H1 (cell line): ENCODE results near the gene NLN. TPM values are rescaled to one million over a fixed set of nuclear protein-coding genes. Genes with fewer than 3 reads are reported as not detected.

Experiments
- CTCF ChIA-PET: fragments of 300-600 bp; sonication (Branson Sonifier 250); formaldehyde crosslinking; loops from one replicate; lab custom pipeline; 2021; ENCODE audit not compliant: partially characterized antibody; lab: Charles Lee
- POLR2A ChIA-PET: fragments of 300-600 bp; sonication (Branson Sonifier 250); formaldehyde crosslinking; loops from one replicate; lab custom pipeline; 2021; ENCODE audit warnings: inconsistent platforms; ENCODE audit not compliant: partially characterized antibody; lab: Charles Lee
- DNase-seq, 2 experiments: peaks; one replicate each; pipeline versions ENCODE4 v3.0.0 to v3.0.0-alpha.2; 2010 to 2022; ENCODE audit warnings: low spot score in 2 of 2, low read depth in 1 of 2, mixed read lengths in 1 of 2
- FAIRE-seq: peaks from 2 replicates; lab custom pipeline; 2011; peaks lifted over from hg19 to GRCh38; lab: Jason Lieb, UNC
- H2AFZ ChIP-seq: 2 replicates; pipeline ENCODE4 v1.8.1; 2012; ENCODE audit warnings: low read length, inconsistent platforms
- H2AK5ac ChIP-seq: 2 replicates; pipeline ENCODE4 v1.6.1; 2013; ENCODE audit warnings: low read depth, low read length
- H2BK120ac ChIP-seq: replicated peaks from 2 replicates; pipeline ENCODE3; 2013; ENCODE audit warnings: low read depth, low read length, inconsistent platforms
- H2BK12ac ChIP-seq: 2 replicates; pipeline ENCODE4 v1.6.1; 2013; ENCODE audit warnings: low read depth, low read length
- H2BK15ac ChIP-seq: 2 replicates; pipeline ENCODE4 v1.6.1; 2013; ENCODE audit warnings: low read length
- H2BK20ac ChIP-seq: 2 replicates; pipeline ENCODE4 v1.6.1; 2013; ENCODE audit warnings: low read length
- H2BK5ac ChIP-seq: 2 replicates; pipeline ENCODE4 v1.6.1; 2013; ENCODE audit warnings: low read depth, low read length
- H3K14ac ChIP-seq: 2 replicates; pipeline ENCODE4 v1.6.1; 2013; ENCODE audit warnings: inconsistent platforms; ENCODE audit not compliant: insufficient read length
- H3K18ac ChIP-seq: 2 replicates; pipeline ENCODE4 v1.6.1; 2013; ENCODE audit warnings: low read length; ENCODE audit errors: extremely low read depth
- H3K23ac ChIP-seq: 2 replicates; pipeline ENCODE4 v1.6.1; 2013; ENCODE audit warnings: inconsistent platforms; ENCODE audit not compliant: insufficient read length
- H3K23me2 ChIP-seq: 2 replicates; pipeline ENCODE4 v1.6.1; 2013; ENCODE audit warnings: low read depth, low read length
- H3K27ac ChIP-seq: 2 replicates; pipeline ENCODE4 v1.6.1; 2011; ENCODE audit warnings: low read depth, low read length, inconsistent platforms
- H3K27me3 ChIP-seq, 4 experiments: replicated peaks in 1 of 4; 1 replicate in 1 of 4; 2 replicates in 3 of 4; pipeline versions ENCODE4 v1.6.1 to v1.8.1; 2011 to 2013; ENCODE audit warnings: low read length in 3 of 4, mild to moderate bottlenecking in 3 of 4, inconsistent platforms in 2 of 4, mixed read lengths in 2 of 4, moderate library complexity in 1 of 4; ENCODE audit not compliant: control insufficient read depth in 3 of 4, insufficient read depth in 3 of 4; ENCODE audit errors: extremely low read depth in 1 of 4
- H3K36me3 ChIP-seq, 4 experiments: 2 replicates each; pipeline versions ENCODE4 v1.6.1 to v1.8.1; 2011 to 2013; ENCODE audit warnings: mild to moderate bottlenecking in 4 of 4, low read length in 3 of 4, moderate library complexity in 2 of 4, control low read depth in 1 of 4, inconsistent platforms in 1 of 4; ENCODE audit not compliant: insufficient read depth in 4 of 4, control insufficient read depth in 2 of 4
- H3K4ac ChIP-seq: replicated peaks from 2 replicates; pipeline ENCODE3; 2013; ENCODE audit warnings: low read length, low read depth, mixed read lengths, inconsistent platforms; ENCODE audit not compliant: insufficient read length
- H3K4me1 ChIP-seq, 4 experiments: replicated peaks in 1 of 4; 1 replicate in 1 of 4; 2 replicates in 3 of 4; pipeline versions ENCODE4 v1.6.1 to v1.8.1; 2011 to 2013; ENCODE audit warnings: low read length in 3 of 4, inconsistent platforms in 2 of 4, mixed read lengths in 1 of 4; ENCODE audit not compliant: insufficient read depth in 4 of 4, control insufficient read depth in 3 of 4
- H3K4me2 ChIP-seq, 2 experiments: 2 replicates each; pipeline versions ENCODE4 v1.6.1 to v1.8.1; 2011 to 2013; ENCODE audit warnings: low read depth in 2 of 2, low read length in 2 of 2, control low read depth in 1 of 2, inconsistent platforms in 1 of 2, mild to moderate bottlenecking in 1 of 2; ENCODE audit not compliant: insufficient read depth in 1 of 2
- H3K4me3 ChIP-seq, 4 experiments: fragments of 200-600, 300-600 bp in 1 of 4; sonication (generic), shearing (Covaris generic), sonication (Bioruptor Twin) in 1 of 4; 2 replicates each; pipeline versions ENCODE4 v1.5.1 to v1.8.1; 2011 to 2016; ENCODE audit warnings: low read length in 4 of 4, low read depth in 3 of 4, control low read depth in 2 of 4, inconsistent platforms in 2 of 4, mild to moderate bottlenecking in 2 of 4, mixed read lengths in 1 of 4, moderate library complexity in 1 of 4; ENCODE audit not compliant: insufficient read depth in 2 of 4; ENCODE audit errors: extremely low read depth in 1 of 4
- H3K56ac ChIP-seq: replicated peaks from 2 replicates; pipeline ENCODE3; 2013; ENCODE audit warnings: low read depth, mild to moderate bottlenecking, mixed read lengths, low read length, inconsistent platforms; ENCODE audit not compliant: insufficient read length
- H3K79me1 ChIP-seq: 2 replicates; pipeline ENCODE4 v1.6.1; 2013; ENCODE audit warnings: low read depth, low read length, control low read depth
- H3K79me2 ChIP-seq, 2 experiments: 2 replicates each; pipeline versions ENCODE4 v1.6.1 to v1.8.1; 2012 to 2013; ENCODE audit warnings: low read length in 2 of 2, mild to moderate bottlenecking in 2 of 2, inconsistent platforms in 1 of 2; ENCODE audit not compliant: insufficient read depth in 2 of 2, control insufficient read depth in 1 of 2
- H3K9ac ChIP-seq, 4 experiments: replicated peaks in 1 of 4; 1 replicate in 1 of 4; 2 replicates in 3 of 4; pipeline versions ENCODE4 v1.6.1 to v1.8.1; 2011 to 2013; ENCODE audit warnings: low read depth in 3 of 4, low read length in 3 of 4, control low read depth in 2 of 4, mild to moderate bottlenecking in 2 of 4, moderate library complexity in 2 of 4, inconsistent platforms in 1 of 4; ENCODE audit errors: extremely low read depth in 1 of 4
- H3K9me3 ChIP-seq, 2 experiments: 2 replicates each; pipeline versions ENCODE4 v1.6.1 to v1.8.1; 2012 to 2013; ENCODE audit warnings: mild to moderate bottlenecking in 2 of 2, moderate library complexity in 2 of 2, control low read depth in 1 of 2, inconsistent platforms in 1 of 2, low read depth in 1 of 2, low read length in 1 of 2, mixed read lengths in 1 of 2; ENCODE audit not compliant: insufficient read depth in 2 of 2
- H4K20me1 ChIP-seq, 2 experiments: replicated peaks in 1 of 2; 2 replicates each; pipeline versions ENCODE3 to v1.8.1; 2011 to 2013; ENCODE audit warnings: inconsistent platforms in 2 of 2, low read length in 2 of 2, mild to moderate bottlenecking in 1 of 2; ENCODE audit not compliant: insufficient read depth in 2 of 2, control insufficient read depth in 1 of 2
- H4K5ac ChIP-seq: 2 replicates; pipeline ENCODE4 v1.6.1; 2013; ENCODE audit warnings: low read length, low read depth, mixed read lengths, inconsistent platforms; ENCODE audit not compliant: insufficient read length
- H4K8ac ChIP-seq: 2 replicates; pipeline ENCODE4 v1.8.0; 2013; ENCODE audit warnings: mild to moderate bottlenecking, moderate library complexity, low read length, inconsistent platforms; ENCODE audit not compliant: insufficient read depth; ENCODE audit errors: extremely low read depth
- H4K91ac ChIP-seq: replicated peaks from 2 replicates; pipeline ENCODE3; 2013; ENCODE audit warnings: low read length, mixed read lengths, inconsistent platforms; ENCODE audit not compliant: insufficient read length
- CBX5 ChIP-seq: fragments of 300-800, 300-1000 bp; sonication (generic); IDR thresholded peaks from 2 replicates; pipeline ENCODE4 v1.7.1; 2016; ENCODE audit warnings: antibody characterized with exemption, low read length, low read depth
- CHD2 ChIP-seq: IDR thresholded peaks from 2 replicates; pipeline ENCODE4 v1.6.1; 2012; ENCODE audit warnings: low read length, improper control_type of control experiment
- MAX ChIP-seq: IDR thresholded peaks from 2 replicates; pipeline ENCODE4 v1.6.1; 2012; ENCODE audit warnings: inconsistent platforms
- PHF8 ChIP-seq: fragments of 200-600 bp; sonication (generic); conservative IDR thresholded peaks from 2 replicates; pipeline ENCODE4 v1.7.1; 2012; ENCODE audit warnings: low read depth, mild to moderate bottlenecking, inconsistent platforms, low read length, moderate library complexity
- RFX5 ChIP-seq: IDR thresholded peaks from 2 replicates; pipeline ENCODE4 v1.6.1; 2011; ENCODE audit warnings: low read depth, low read length, improper control_type of control experiment, borderline replicate concordance
- SIN3A ChIP-seq, 2 experiments: IDR thresholded peaks in 1 of 2; conservative IDR thresholded peaks in 1 of 2; 2 replicates each; pipeline ENCODE4 v1.6.1; 2011 to 2012; ENCODE audit warnings: low read length in 2 of 2, improper control_type of control experiment in 1 of 2, low read depth in 1 of 2, mild to moderate bottlenecking in 1 of 2
- SP4 ChIP-seq: IDR thresholded peaks from 2 replicates; pipeline ENCODE4 v1.6.1; 2012; ENCODE audit warnings: low read length, inconsistent platforms
- SUZ12 ChIP-seq: fragments of 200-600 bp; sonication (generic); IDR thresholded peaks from 2 replicates; pipeline ENCODE4 v1.6.1; 2012; ENCODE audit warnings: mild to moderate bottlenecking, inconsistent platforms, low read length, moderate library complexity, mixed read lengths
- TAF7 ChIP-seq: optimal IDR thresholded peaks from 2 replicates; pipeline ENCODE3; 2011; ENCODE audit warnings: low read depth, mild to moderate bottlenecking, inconsistent platforms, low read length, moderate library complexity, borderline replicate concordance
- polyA plus RNA-seq, 7 experiments: library from polyadenylated mRNA; depleted of rRNA in 3 of 7; stranded (reverse) in 5 of 7; unstranded in 2 of 7; fragments of >200 nt in 5 of 7; fragments of 200-250 nt in 2 of 7; gene quantifications; 1 replicate in 5 of 7; 2 replicates in 1 of 7; 4 replicates in 1 of 7; pipeline versions ENCODE4 v1.2.1 to v1.2.3, GENCODE V29; 2011 to 2013; ENCODE audit warnings: missing spikeins in 2 of 7, mixed read lengths in 2 of 7
- total RNA-seq: library from RNA; stranded (reverse); fragmentation: NEBNext Ultra II Directional; extraction: Animal tissue kit (Norgen Biotek cat#: 25700); gene quantifications from 2 replicates; pipeline ENCODE4 v1.2.1, GENCODE V29; 2021
- TF ChIP-seq, protein P1 (sequence below), 3 experiments: IDR thresholded peaks; 1 replicate in 2 of 3; 2 replicates in 1 of 3; pipeline versions ENCODE4 v1.5.1 to v1.6.1; 2011; ENCODE audit warnings: low read length in 3 of 3, mild to moderate bottlenecking in 3 of 3, inconsistent platforms in 2 of 3, low read depth in 1 of 3, moderate library complexity in 1 of 3; ENCODE audit not compliant: insufficient read depth in 1 of 3; ENCODE audit errors: control extremely low read depth in 1 of 3
- TF ChIP-seq, protein P2 (sequence below): IDR thresholded peaks from 2 replicates; pipeline ENCODE4 v1.6.1; 2011; ENCODE audit warnings: low read length, improper control_type of control experiment

The NLN gene
- total and polyA plus RNA-seq, 2 of the 8 experiments (the other 6 are each of a cell fraction or from before 2014, with no cell fraction given), result 46.7 to 192 TPM

DNA sequence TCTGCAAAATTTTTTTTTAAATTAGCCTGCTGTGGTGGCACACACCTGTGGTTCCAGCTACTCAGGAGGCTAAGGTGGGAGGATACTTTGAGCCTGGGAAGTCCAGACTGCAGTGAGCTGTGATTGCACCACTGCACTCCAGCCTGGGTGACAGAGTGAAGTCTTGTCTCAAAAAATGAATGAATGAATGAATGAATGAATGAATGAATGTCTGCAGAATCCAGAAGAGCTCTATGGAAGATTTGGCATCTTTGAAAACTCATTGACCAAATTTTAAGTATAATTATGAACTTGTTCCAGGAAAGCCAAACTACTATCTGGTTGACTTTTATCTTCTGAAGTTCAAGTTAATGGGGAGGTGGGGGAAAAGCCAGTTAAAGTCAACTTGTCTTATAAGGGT is 110.1 kb downstream of the NLN start:
- no peaks in the 10 kb centered on the region; a peak in 2 of 8 replicates for H3K36me3 ChIP-seq
- H3K79me2 ChIP-seq, result no peaks in the 10 kb centered on the region
- no peaks in the 10 kb centered on the region for H3K9me3 ChIP-seq
- no peak overlapping the region for H2BK15ac ChIP-seq
- DNase-seq, result no peak
- POLR2A ChIA-PET, result interaction anchor here (0.8 kb wide), 1 partner anchor 94 kb away, joined by 3 read pairs; the partner anchor contains the start of gene ERBIN
- H3K9ac ChIP-seq, result no peak overlapping the region
- CTCF ChIA-PET, result no interaction called here
- H3K4me2 ChIP-seq, result no peak overlapping the region
- no peak overlapping the region for H2BK20ac ChIP-seq
- no peak overlapping the region for H3K27ac ChIP-seq
- H3K4me3 ChIP-seq, result no peak overlapping the region
- H4K8ac ChIP-seq, result no peak overlapping the region
- no peak overlapping the region for H2AFZ ChIP-seq
- H3K4me1 ChIP-seq, result peaks cover 0 to 2% (median 0%) of the 10 kb centered on the region in 4 experiments; a peak in 2 of 7 replicates
- no peaks in the 10 kb centered on the region for H3K23me2 ChIP-seq
- H4K5ac ChIP-seq, result no peak overlapping the region
- no peak overlapping the region for H3K4ac ChIP-seq
- H3K56ac ChIP-seq, result no peak overlapping the region
- H2AK5ac ChIP-seq, result no peak overlapping the region
- FAIRE-seq, result peak; percentile 24
- no peak overlapping the region for H3K14ac ChIP-seq
- H2BK120ac ChIP-seq, result no peak overlapping the region
- H3K18ac ChIP-seq, result no peak overlapping the region
- H3K23ac ChIP-seq, result no peak overlapping the region
- H2BK12ac ChIP-seq, result no peak overlapping the region
- no peaks in the 10 kb centered on the region for H3K79me1 ChIP-seq
- H4K91ac ChIP-seq, result no peak overlapping the region
- no peak overlapping the region for H2BK5ac ChIP-seq
- H3K27me3 ChIP-seq, result no peaks in the 10 kb centered on the region
- H4K20me1 ChIP-seq, result peaks cover 0 to 3% of the 10 kb centered on the region in 2 experiments
- TF ChIP-seq PHF8 (no peak), SP4 (no peak), MAX (no peak), TAF7 (no peak), RFX5 (no peak), SUZ12 (no peak), SIN3A (conservative IDR thresholded peaks at IDR 0.05 in 1 of 2, IDR thresholded peaks at IDR 0.05 in 1 of 2; ENCODE audit: low read depth in 1 of 2, low read length in 2 of 2) (no peak), CBX5 (no peak), CHD2 (no peak)
- TF ChIP-seq, protein P1, sequence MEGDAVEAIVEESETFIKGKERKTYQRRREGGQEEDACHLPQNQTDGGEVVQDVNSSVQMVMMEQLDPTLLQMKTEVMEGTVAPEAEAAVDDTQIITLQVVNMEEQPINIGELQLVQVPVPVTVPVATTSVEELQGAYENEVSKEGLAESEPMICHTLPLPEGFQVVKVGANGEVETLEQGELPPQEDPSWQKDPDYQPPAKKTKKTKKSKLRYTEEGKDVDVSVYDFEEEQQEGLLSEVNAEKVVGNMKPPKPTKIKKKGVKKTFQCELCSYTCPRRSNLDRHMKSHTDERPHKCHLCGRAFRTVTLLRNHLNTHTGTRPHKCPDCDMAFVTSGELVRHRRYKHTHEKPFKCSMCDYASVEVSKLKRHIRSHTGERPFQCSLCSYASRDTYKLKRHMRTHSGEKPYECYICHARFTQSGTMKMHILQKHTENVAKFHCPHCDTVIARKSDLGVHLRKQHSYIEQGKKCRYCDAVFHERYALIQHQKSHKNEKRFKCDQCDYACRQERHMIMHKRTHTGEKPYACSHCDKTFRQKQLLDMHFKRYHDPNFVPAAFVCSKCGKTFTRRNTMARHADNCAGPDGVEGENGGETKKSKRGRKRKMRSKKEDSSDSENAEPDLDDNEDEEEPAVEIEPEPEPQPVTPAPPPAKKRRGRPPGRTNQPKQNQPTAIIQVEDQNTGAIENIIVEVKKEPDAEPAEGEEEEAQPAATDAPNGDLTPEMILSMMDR (IDR thresholded peaks at IDR 0.05; ENCODE audit: control extremely low read depth in 1 of 3, insufficient read depth in 1 of 3, low read depth in 1 of 3, low read length in 3 of 3), result no peak
- TF ChIP-seq, protein P2, sequence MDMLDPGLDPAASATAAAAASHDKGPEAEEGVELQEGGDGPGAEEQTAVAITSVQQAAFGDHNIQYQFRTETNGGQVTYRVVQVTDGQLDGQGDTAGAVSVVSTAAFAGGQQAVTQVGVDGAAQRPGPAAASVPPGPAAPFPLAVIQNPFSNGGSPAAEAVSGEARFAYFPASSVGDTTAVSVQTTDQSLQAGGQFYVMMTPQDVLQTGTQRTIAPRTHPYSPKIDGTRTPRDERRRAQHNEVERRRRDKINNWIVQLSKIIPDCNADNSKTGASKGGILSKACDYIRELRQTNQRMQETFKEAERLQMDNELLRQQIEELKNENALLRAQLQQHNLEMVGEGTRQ, result no peak
